ENCODE measurements around the gene IFITM5.
"Not testable (repeated sequence)": the region's sequence is repeated elsewhere in the genome, so short reads cannot be mapped to it uniquely, and the experiment has no call there.

The IFITM5 gene

DNA sequence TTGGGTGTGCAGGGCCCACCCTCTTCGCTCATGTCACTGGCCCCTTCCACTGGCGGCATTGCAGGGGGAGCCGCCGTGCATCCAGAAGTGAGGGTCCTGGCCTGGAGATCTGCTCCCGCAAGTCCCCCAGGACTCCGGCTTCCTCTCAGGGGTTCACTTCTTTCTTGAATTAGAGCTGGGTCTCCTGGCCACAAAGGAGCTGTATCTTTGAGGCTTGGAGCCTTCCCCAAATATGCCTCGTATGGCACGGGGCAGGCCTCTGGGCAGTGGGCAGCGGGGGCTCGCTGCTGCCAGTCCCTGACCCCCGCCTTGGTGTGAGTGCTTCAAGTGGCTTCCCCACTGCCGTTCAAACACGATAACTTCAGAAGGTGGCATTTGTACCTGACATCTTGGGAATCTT is 28.7 kb upstream of the IFITM5 start:
- no peak overlapping the region for H3K4me3 ChIP-seq (ENCODE audit: low read depth, low read length)
- DNase-seq (ENCODE audit: low read depth) = no peak
- TF ChIP-seq POLR2A (IDR thresholded peaks at IDR 0.05; ENCODE audit: extremely low read depth, insufficient read length) = no peak

DNA sequence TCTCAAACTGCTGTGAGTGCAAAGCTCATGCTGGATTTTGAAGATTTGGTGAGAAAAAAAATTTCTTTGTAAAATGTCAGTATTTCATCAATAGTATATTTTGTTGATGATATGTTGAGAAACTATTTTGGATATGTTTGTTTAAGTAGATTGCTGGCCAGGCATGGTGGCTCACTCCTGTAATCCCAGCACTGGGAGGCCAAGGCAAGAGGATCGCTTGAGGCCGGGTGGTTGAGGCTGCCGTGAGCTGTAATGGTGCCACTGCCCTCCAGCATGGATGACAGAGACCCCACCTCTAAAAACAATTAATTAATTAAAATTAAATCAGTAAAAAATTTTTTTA is 28.2 kb upstream of the IFITM5 start:
- no peak for DNase-seq (ENCODE audit: low read depth)
- TF ChIP-seq, protein P1, sequence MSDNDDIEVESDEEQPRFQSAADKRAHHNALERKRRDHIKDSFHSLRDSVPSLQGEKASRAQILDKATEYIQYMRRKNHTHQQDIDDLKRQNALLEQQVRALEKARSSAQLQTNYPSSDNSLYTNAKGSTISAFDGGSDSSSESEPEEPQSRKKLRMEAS (IDR thresholded peaks at IDR 0.05; ENCODE audit: low read depth, low read length) = no peak
- TF ChIP-seq, protein P2, sequence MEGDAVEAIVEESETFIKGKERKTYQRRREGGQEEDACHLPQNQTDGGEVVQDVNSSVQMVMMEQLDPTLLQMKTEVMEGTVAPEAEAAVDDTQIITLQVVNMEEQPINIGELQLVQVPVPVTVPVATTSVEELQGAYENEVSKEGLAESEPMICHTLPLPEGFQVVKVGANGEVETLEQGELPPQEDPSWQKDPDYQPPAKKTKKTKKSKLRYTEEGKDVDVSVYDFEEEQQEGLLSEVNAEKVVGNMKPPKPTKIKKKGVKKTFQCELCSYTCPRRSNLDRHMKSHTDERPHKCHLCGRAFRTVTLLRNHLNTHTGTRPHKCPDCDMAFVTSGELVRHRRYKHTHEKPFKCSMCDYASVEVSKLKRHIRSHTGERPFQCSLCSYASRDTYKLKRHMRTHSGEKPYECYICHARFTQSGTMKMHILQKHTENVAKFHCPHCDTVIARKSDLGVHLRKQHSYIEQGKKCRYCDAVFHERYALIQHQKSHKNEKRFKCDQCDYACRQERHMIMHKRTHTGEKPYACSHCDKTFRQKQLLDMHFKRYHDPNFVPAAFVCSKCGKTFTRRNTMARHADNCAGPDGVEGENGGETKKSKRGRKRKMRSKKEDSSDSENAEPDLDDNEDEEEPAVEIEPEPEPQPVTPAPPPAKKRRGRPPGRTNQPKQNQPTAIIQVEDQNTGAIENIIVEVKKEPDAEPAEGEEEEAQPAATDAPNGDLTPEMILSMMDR (IDR thresholded peaks at IDR 0.05; ENCODE audit: low read depth, low read length) = no peak
- TF ChIP-seq MYC (IDR thresholded peaks at IDR 0.05; ENCODE audit: low read depth, low read length) (no peak), POLR2A (IDR thresholded peaks at IDR 0.05; ENCODE audit: extremely low read depth, insufficient read length) (no peak)
- no peak overlapping the region for H3K4me3 ChIP-seq (ENCODE audit: low read depth, low read length)

DNA sequence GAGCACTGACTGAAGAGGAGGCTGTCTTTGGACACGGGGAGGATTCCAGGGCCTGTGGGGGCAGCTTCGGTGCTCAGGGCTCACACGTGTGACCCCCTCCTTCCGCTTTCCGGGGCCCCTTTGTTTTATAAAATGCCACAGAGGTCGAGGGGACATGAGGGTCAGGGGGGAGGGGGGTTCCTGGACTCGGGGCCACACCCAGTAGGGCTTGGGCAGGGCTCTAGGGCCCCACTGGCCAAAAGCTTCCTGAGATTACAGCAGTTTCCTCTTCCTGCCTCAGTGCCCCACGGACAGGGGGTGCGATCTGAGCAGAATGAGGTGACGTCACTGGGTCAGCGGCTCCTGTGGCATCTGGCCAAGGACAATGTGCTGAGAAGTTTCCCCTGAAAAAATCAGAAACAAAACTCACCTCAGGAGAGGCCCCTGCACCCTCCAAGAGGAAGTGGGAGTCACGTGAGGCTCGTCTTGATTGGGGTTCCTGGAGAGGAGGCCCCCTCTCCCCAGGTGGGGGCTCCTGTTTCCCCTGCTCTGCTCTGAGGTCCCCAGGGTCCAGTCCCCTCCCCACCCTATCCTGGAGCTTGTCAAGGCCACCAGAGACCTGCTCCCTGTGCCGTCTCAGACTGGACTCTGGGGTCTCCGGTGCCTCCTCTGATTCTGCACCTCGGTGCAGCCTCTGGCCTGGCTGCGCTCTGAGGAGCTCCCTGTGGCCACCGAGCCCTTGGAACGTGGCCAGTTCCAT is 27.7 kb upstream of the IFITM5 start:
- TF ChIP-seq MYC (IDR thresholded peaks at IDR 0.05; ENCODE audit: low read depth, low read length) (peak; percentile 34; the same call in 1 of the 2 replicates), POLR2A (IDR thresholded peaks at IDR 0.05; ENCODE audit: extremely low read depth, insufficient read length) (no peak)
- TF ChIP-seq, protein P1 (IDR thresholded peaks at IDR 0.05; ENCODE audit: low read depth, low read length) = peak; percentile 67
- peak; percentile 83 for DNase-seq (ENCODE audit: low read depth)
- no peak overlapping the region for H3K4me3 ChIP-seq (ENCODE audit: low read depth, low read length)

DNA sequence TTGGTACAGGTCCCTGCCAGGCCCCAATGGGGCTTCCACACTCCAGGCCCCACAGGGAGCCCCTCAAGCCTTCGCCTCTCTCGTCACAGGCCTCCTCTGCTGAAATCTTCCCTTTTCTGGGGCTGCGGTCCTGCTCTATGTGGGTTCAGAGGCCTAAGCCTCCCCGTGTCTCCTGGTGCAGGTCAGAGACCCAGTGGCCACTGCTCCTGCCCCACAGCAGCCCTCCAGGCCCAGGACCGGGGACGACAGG is 27.2 kb upstream of the IFITM5 start:
- DNase-seq (ENCODE audit: low read depth) = no peak
- no peak overlapping the region for H3K4me3 ChIP-seq (ENCODE audit: low read depth, low read length)
- TF ChIP-seq MYC (IDR thresholded peaks at IDR 0.05; ENCODE audit: low read depth, low read length) (no peak), POLR2A (IDR thresholded peaks at IDR 0.05; ENCODE audit: extremely low read depth, insufficient read length) (no peak)
- TF ChIP-seq, protein P2 (IDR thresholded peaks at IDR 0.05; ENCODE audit: low read depth, low read length) = no peak
- TF ChIP-seq, protein P1 (IDR thresholded peaks at IDR 0.05; ENCODE audit: low read depth, low read length) = no peak

DNA sequence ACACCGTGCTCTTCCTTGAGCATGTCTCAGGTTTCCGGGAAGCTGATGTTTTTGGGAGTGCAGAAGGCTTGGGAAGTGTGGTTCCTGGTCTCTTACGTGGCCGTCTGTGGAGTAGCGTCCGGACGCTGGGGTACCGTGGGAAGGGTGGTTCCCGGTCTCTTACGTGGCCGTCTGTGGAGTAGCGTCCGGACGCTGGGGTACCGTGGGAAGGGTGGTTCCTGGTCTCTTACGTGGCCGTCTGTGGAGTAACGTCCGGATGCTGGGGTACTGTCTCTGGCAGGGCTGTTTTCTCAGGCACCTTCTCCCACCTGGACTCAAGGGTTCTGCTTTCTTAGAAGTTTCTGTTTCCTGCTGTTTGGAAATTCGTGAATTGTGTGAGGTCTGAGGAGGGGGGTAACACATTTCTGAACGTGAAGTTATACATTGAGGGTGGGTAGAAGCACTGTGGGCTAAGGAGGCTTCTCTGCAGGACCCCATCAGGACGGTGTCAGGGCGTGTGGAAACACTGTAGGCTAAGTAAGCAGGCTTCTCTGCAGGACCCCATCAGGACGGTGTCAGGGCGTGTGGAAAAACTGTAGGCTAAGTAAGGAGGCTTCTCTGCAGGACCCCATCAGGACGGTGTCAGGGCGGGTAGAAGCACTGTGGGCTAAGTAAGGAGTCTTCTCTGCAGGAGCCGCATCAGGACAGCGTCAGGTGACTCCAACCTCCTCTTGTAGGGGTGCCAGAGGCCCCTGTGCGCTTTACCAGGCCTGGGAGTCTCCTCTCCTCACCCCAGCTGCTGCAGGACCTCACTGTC is 26.7 kb upstream of the IFITM5 start:
- H3K4me3 ChIP-seq (ENCODE audit: low read depth, low read length) = no peak overlapping the region
- DNase-seq (ENCODE audit: low read depth) = no peak
- TF ChIP-seq, protein P1 (IDR thresholded peaks at IDR 0.05; ENCODE audit: low read depth, low read length) = no peak
- TF ChIP-seq MYC (IDR thresholded peaks at IDR 0.05; ENCODE audit: low read depth, low read length) = no peak
- TF ChIP-seq, protein P2 (IDR thresholded peaks at IDR 0.05; ENCODE audit: low read depth, low read length) = no peak
- TF ChIP-seq POLR2A (IDR thresholded peaks at IDR 0.05; ENCODE audit: extremely low read depth, insufficient read length) = no peak

DNA sequence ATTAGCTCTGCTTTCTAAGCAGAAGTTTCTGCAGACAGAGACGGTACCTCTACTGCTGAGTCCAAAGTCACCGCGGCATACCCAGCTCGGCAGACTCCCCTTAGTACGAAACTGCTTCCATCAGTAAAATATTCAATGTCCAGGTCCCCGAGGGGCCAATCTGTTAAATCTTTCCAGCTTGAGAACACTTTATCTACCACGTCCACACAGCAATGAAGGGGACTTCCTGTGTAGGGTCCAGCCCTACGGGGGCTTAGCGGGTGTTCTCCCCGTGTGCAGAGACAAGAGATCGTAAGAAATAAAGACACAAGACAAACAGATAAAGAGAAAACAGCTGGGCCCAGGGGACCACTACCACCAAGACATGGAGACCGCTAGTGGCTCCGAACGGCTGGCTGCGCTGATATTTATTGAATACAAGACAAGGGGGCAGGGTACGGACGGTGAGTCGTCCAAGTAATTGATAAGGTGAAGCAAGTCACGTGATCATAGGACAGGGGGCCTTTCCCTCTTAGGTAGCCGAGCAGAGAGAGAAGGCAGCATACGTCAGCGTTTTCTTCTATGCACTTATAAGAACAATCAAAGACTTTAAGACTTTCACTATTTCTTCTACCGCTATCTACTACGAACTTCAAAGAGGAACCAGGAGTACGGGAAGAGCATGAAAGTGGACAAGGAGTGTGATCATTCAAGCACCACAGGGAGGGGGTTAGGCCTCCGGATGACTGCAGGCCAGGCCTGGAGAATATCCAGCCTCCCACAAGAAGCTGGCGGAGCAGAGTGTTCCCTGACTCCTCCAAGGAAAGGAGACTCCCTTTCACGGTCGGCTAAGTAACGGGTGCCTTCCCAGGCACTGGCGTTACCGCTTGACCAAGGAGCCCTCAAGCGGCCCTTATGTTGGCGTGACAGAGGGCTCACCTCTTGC is 25.5 kb upstream of the IFITM5 start:
- H3K4me3 ChIP-seq (ENCODE audit: low read depth, low read length); DNase-seq (ENCODE audit: low read depth): not testable (repeated sequence)

DNA sequence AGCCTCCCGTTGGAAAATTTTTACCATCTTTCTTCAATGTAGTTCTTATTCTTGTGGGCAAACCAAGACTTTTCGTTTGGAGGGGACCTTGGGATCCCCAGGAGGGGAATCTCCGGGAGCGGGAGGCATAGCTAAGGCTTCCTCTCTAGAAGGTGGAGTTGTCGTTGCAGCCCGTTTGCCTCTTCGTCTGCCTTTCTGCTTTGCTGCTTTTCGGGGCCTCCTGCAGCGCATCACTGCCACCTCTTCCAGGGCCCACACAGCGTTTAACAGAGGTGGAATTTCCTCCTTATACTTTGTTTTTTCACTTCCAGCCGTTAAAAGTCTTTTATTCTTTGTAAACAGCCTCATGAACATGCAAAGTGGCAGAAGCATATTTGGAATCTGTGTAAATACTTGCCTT is 24.8 kb upstream of the IFITM5 start:
- H3K4me3 ChIP-seq (ENCODE audit: low read depth, low read length) = no peak overlapping the region
- no peak for DNase-seq (ENCODE audit: low read depth)
- TF ChIP-seq, protein P1 (IDR thresholded peaks at IDR 0.05; ENCODE audit: low read depth, low read length) = no peak
- TF ChIP-seq MYC (IDR thresholded peaks at IDR 0.05; ENCODE audit: low read depth, low read length) (no peak), POLR2A (IDR thresholded peaks at IDR 0.05; ENCODE audit: extremely low read depth, insufficient read length) (no peak)
- TF ChIP-seq, protein P2 (IDR thresholded peaks at IDR 0.05; ENCODE audit: low read depth, low read length) = no peak

DNA sequence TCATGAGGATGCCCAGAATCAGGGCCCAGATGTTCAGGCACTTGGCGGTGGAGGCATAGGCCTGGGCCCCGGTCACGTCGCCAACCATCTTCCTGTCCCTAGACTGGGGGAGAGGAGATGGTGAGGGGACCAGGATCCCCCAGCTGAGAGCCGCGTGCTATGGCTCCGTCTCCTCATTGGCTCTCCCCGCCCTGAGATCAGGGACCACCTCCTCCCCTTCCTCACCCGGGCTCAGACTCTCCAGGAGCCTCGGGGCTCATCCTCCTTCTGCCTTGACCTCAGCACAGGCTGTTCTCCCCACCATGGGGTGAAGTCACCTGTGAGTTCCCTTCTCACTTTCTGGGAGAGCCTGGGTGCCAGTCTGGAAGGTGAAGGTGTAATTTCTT is 20.6 kb upstream of the IFITM5 start:
- H3K4me3 ChIP-seq (ENCODE audit: low read depth, low read length); DNase-seq (ENCODE audit: low read depth): not testable (repeated sequence)

DNA sequence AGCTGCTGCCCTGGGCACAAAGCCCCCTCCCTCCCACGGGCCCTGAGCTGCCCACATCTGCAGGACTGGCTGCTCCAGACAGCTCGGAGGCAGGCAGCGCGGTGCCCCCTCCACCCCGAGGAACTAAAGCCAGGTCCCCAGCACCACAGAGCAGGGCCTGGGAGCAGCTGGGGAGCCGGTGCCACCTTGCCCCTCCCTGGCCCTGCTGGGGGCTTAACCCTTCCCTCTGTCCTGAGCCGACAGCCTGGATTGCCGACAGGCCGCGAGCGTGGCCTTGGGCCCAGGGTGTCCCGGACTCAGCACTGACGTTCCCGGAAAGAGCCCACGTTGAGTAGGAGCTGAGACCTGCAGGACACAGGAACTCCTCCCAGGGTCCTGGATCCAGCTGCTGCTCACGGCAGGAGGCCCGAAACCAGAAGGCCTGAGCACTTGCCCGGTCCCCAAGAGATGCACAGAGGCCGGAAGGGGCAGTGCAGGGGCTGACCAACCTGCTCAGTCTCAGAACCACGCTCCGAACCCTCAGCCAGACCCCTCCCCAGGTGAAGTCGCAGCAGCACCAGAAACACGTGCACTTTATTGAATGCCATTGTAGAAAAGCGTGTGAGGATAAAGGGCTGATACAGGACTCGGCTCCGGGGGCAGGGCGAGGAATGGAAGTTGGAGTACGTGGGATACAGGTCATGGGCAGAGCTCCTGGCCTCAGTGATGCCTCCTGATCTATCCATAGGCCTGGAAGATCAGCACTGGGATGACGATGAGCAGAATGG is 20.0 kb upstream of the IFITM5 start:
- H3K4me3 ChIP-seq (ENCODE audit: low read depth, low read length); DNase-seq (ENCODE audit: low read depth): not testable (repeated sequence)
